OCI-M1 (cell line): ENCODE data around the gene ZNF611.
"Not testable (repeated sequence)": the region's sequence is repeated elsewhere in the genome, so short reads cannot be mapped to it uniquely, and the experiment has no call there.

Experiments used
- DNase-seq: peaks from one replicate; lab custom pipeline; 2025; lab: John Stamatoyannopoulos, UW

ZNF611 gene

GRCh38 chr19:52681216-52681615 is 53.6 kb downstream of the ZNF611 start:
- DNase-seq: not testable (repeated sequence)

GRCh38 chr19:52679598-52679997 is 55.2 kb downstream of the ZNF611 start:
- DNase-seq: no peak

GRCh38 chr19:52675239-52675638 is 59.6 kb downstream of the ZNF611 start:
- not testable (repeated sequence) for DNase-seq

- no peak for DNase-seq
These were observed 61.8 kb downstream of the ZNF611 start for GRCh38 chr19:52673014-52673413.

GRCh38 chr19:52670046-52670445 is 64.8 kb downstream of the ZNF611 start:
- DNase-seq: no peak

GRCh38 chr19:52669586-52669985 is 65.3 kb downstream of the ZNF611 start:
- DNase-seq: no peak

- no peak for DNase-seq
These were observed 66.9 kb downstream of the ZNF611 start for GRCh38 chr19:52667972-52668371.

GRCh38 chr19:52666506-52666905 is 68.3 kb downstream of the ZNF611 start:
- DNase-seq: no peak

GRCh38 chr19:52665529-52665928 is 69.3 kb downstream of the ZNF611 start:
- no peak for DNase-seq

- no peak for DNase-seq
These were observed 69.8 kb downstream of the ZNF611 start for GRCh38 chr19:52665027-52665426.

- no peak for DNase-seq
These were observed 70.4 kb downstream of the ZNF611 start for GRCh38 chr19:52664461-52664860.

GRCh38 chr19:52662631-52663030 is 72.2 kb downstream of the ZNF611 start:
- DNase-seq: no peak

- DNase-seq: no peak
These were observed 73.9 kb downstream of the ZNF611 start for GRCh38 chr19:52660981-52661380.

GRCh38 chr19:52659013-52659412 is 75.8 kb downstream of the ZNF611 start:
- no peak for DNase-seq

- no peak for DNase-seq
These were observed 76.2 kb downstream of the ZNF611 start for GRCh38 chr19:52658595-52658994.

- no peak for DNase-seq
These were observed 81.7 kb downstream of the ZNF611 start for GRCh38 chr19:52653161-52653560.
